GM18526 (cell line): Measurements from ENCODE around the gene COL11A2.

ENCODE experiments used
- POLR2A ChIP-seq: IDR thresholded peaks from 3 replicates; pipeline ENCODE4 v1.6.1; 2011; ENCODE audit not compliant: insufficient read length; ENCODE audit errors: extremely low read depth

Gene COL11A2

GRCh38 chr6:33140556-33140955 lies 51.7 kb downstream of the COL11A2 start:
- no peak for TF ChIP-seq POLR2A

- no peak for TF ChIP-seq POLR2A
Observed at GRCh38 chr6:33139596-33140206, 52.6 kb downstream of the COL11A2 start.

GRCh38 chr6:33136310-33136900 lies 55.9 kb downstream of the COL11A2 start:
- no peak for TF ChIP-seq POLR2A

- TF ChIP-seq POLR2A, result no peak
Observed at GRCh38 chr6:33132081-33132524, 60.2 kb downstream of the COL11A2 start.

- TF ChIP-seq POLR2A, result no peak
Observed at GRCh38 chr6:33128318-33128717, 63.9 kb downstream of the COL11A2 start.

- TF ChIP-seq POLR2A, result no peak
Observed at GRCh38 chr6:33126101-33126714, 66.1 kb downstream of the COL11A2 start.

- TF ChIP-seq POLR2A, result no peak
Observed at GRCh38 chr6:33124947-33125346, 67.3 kb downstream of the COL11A2 start.

GRCh38 chr6:33124525-33124901 lies 67.8 kb downstream of the COL11A2 start:
- TF ChIP-seq POLR2A, result no peak

GRCh38 chr6:33123732-33124524 lies 68.3 kb downstream of the COL11A2 start:
- no peak for TF ChIP-seq POLR2A

GRCh38 chr6:33123181-33123580 lies 69.1 kb downstream of the COL11A2 start:
- TF ChIP-seq POLR2A, result no peak

- no peak for TF ChIP-seq POLR2A
Observed at GRCh38 chr6:33120001-33120400, 72.3 kb downstream of the COL11A2 start.

GRCh38 chr6:33118525-33119123 lies 73.6 kb downstream of the COL11A2 start:
- no peak for TF ChIP-seq POLR2A

GRCh38 chr6:33117811-33118277 lies 74.4 kb downstream of the COL11A2 start:
- TF ChIP-seq POLR2A, result no peak

- TF ChIP-seq POLR2A, result no peak
Observed at GRCh38 chr6:33116841-33117711, 75.2 kb downstream of the COL11A2 start.
